ENCODE data around the gene ZNF888.
"Not testable (repeated sequence)": the region's sequence is repeated elsewhere in the genome, so short reads cannot be mapped to it uniquely, and the experiment has no call there.

GRCh38 chr19:52941523-52941922, 18.3 kb upstream of the ZNF888 start:
- not testable (repeated sequence) for TF ChIP-seq CTCF (IDR thresholded peaks at IDR 0.05; ENCODE audit: low read depth, low read length, poor library complexity, severe bottlenecking); EZH2phosphoT487 (IDR thresholded peaks at IDR 0.05; ENCODE audit: borderline replicate concordance, low read length)
